ENCODE measurements around the gene GOLGB1. TPM values are rescaled to one million over a fixed set of nuclear protein-coding genes. Genes with fewer than 3 reads are reported as not detected.
"Not testable (repeated sequence)": the region's sequence is repeated elsewhere in the genome, so short reads cannot be mapped to it uniquely, and the experiment has no call there.

The GOLGB1 gene
- total and polyA plus RNA-seq, 12 donors: 12.3 to 66.8 (median 49.2) TPM

DNA sequence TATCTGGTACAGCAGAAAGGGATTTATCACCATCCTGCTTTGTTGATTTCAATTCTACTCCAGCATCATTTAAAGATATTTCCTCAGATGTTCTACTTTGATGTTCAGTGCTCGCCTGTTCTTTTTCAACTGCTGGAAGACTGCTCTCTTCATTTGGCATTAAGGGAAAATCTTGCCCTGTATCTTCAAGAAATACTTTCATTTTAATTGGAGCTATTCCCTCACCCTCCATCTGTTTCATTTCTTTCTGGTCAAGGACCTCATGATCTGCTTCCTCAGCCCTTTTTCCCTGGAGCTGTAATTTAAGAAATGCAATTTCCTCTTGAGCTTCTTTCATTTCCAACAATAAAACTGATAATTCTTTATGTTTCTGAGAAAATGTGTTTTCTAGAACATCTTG lies 51.1 kb downstream of the GOLGB1 start:
- 74 to 83% methylated on average over 1 of the region's 1 CpG for WGBS, 2 donors
- Histone ChIP-seq H3K36me3 (peaks cover 0 to 92% (median 33%) of the 10 kb centered on the region in 9 donors), H3K27ac (peak overlapping the region in 7 of 10 donors; percentile 2 to 61 (median 23)), H3K4me3 (no peak overlapping the region), H3K4me1 (peaks cover 0 to 48% (median 34%) of the 10 kb centered on the region in 9 donors), H3K9me3 (no peaks in the 10 kb centered on the region), H3K27me3 (no peaks in the 10 kb centered on the region)
- peak in 4 of 8 donors; percentile 54 to 79 (median 62) for ATAC-seq
- intact Hi-C loops (cut with DNase I): no loop called here
- TF ChIP-seq, protein P1, sequence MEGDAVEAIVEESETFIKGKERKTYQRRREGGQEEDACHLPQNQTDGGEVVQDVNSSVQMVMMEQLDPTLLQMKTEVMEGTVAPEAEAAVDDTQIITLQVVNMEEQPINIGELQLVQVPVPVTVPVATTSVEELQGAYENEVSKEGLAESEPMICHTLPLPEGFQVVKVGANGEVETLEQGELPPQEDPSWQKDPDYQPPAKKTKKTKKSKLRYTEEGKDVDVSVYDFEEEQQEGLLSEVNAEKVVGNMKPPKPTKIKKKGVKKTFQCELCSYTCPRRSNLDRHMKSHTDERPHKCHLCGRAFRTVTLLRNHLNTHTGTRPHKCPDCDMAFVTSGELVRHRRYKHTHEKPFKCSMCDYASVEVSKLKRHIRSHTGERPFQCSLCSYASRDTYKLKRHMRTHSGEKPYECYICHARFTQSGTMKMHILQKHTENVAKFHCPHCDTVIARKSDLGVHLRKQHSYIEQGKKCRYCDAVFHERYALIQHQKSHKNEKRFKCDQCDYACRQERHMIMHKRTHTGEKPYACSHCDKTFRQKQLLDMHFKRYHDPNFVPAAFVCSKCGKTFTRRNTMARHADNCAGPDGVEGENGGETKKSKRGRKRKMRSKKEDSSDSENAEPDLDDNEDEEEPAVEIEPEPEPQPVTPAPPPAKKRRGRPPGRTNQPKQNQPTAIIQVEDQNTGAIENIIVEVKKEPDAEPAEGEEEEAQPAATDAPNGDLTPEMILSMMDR (IDR thresholded peaks at IDR 0.05): no peak
- no peak for DNase-seq

DNA sequence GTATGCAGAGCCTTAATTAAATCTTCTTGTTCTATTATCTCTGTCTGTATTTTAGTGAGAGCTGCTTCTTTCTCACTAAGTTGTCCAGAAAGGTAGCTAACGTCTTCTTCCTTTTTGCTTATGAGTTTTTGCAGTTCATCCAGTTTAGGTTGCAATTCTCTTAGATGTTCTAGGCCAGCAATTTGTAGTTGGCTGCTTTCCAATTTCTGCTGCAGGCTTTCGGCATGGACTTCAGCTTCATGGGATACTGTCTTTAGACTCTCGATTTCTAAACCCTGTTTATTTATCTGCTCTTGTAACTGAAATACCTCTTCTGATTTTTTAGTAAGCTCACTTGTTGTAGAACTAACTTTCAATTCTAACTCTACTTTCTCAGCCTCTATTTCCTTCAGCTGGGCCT lies 53.4 kb downstream of the GOLGB1 start:
- Histone ChIP-seq H3K27ac (no peak overlapping the region), H3K36me3 (peaks cover 0 to 92% (median 15%) of the 10 kb centered on the region in 9 donors), H3K27me3 (no peaks in the 10 kb centered on the region), H3K9me3 (no peaks in the 10 kb centered on the region), H3K4me1 (peaks cover 0 to 48% (median 34%) of the 10 kb centered on the region in 9 donors), H3K4me3 (no peak overlapping the region)
- 41% methylated on average over 3 of the region's 3 CpGs for WGBS, 2 donors
- DNase-seq (peak in 1 of 2 donors; percentile 23), ATAC-seq (no peak)
- intact Hi-C loops (cut with DNase I): no loop called here
- TF ChIP-seq, protein P1 (IDR thresholded peaks at IDR 0.05): no peak

GRCh38 chr3:121692010-121692699 lies 57.4 kb downstream of the GOLGB1 start:
- H3K9me3 ChIP-seq: no peaks in the 10 kb centered on the region
- intact Hi-C loops (cut with DNase I): no loop called here
- H3K4me1 ChIP-seq: peaks cover 0 to 16% (median 12%) of the 10 kb centered on the region in 9 donors
- H3K4me3 ChIP-seq: no peak overlapping the region
- H3K27me3 ChIP-seq: no peaks in the 10 kb centered on the region
- H3K36me3 ChIP-seq: peaks cover 0 to 80% (median 21%) of the 10 kb centered on the region in 9 donors
- H3K27ac ChIP-seq: peak overlapping the region in 6 of 10 donors; percentile 7 to 49 (median 38)
- peak; percentile 52 to 86 (median 69) for ATAC-seq
- TF ChIP-seq, protein P1 (IDR thresholded peaks at IDR 0.05): no peak
- 76 to 77% methylated on average over 2 of the region's 2 CpGs for WGBS, 2 donors
- no peak for DNase-seq

DNA sequence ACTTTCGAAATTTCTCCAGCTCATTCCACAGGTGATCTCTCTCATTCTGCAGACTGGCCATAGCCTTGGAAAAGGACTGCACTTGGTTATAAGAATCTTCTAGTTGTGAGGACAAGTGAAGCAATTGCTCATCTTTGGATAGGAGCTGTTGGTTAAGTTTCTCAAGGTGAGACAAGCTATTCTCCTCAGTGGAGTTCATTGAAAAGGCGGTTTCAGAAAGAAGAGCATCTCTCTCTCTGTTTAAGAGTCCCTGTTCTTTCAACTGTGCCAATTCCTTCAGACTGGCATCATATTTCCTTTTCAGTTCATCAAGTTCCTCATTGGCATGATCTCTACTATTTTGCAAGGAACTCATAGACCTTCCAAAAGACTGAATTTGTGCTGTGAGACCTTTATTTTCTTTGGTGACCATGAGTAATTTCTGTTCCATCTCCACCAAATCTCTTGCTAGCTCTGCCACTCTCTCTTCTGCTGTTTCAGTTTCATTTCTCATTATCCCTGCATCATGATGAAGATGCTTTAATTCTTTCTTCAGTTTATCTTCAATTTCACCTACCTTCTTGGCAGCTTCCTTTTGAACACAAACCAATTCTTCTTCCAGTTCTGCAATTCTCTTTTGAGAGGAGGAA lies 58.6 kb downstream of the GOLGB1 start:
- 95 to 96% methylated on average over 2 of the region's 2 CpGs for WGBS, 2 donors
- no peaks in the 10 kb centered on the region for H3K27me3 ChIP-seq
- H3K27ac ChIP-seq: peak overlapping the region in 4 of 10 donors; percentile 1 to 49 (median 40)
- DNase-seq: no peak
- intact Hi-C loops (cut with DNase I): no loop called here
- peaks cover 0 to 3% (median 0%) of the 10 kb centered on the region in 11 donors for H3K9me3 ChIP-seq
- peaks cover 0 to 85% (median 21%) of the 10 kb centered on the region in 9 donors for H3K36me3 ChIP-seq
- H3K4me3 ChIP-seq: no peak overlapping the region
- ATAC-seq: peak in 1 of 8 donors; percentile 29
- peaks cover 0 to 5% (median 3%) of the 10 kb centered on the region in 9 donors for H3K4me1 ChIP-seq
- TF ChIP-seq, protein P1 (IDR thresholded peaks at IDR 0.05): no peak

GRCh38 chr3:121688747-121689146 lies 60.8 kb downstream of the GOLGB1 start:
- peaks cover 0 to 22% (median 12%) of the 10 kb centered on the region in 11 donors for H3K9me3 ChIP-seq
- H3K27me3 ChIP-seq; DNase-seq; H3K27ac ChIP-seq; intact Hi-C loops (cut with DNase I); ATAC-seq; H3K4me1 ChIP-seq; H3K4me3 ChIP-seq: not testable (repeated sequence)
- WGBS, 2 donors: 90 to 95% methylated on average over 20 to 31 of the region's 31 CpGs
- peaks cover 0 to 79% (median 21%) of the 10 kb centered on the region in 9 donors for H3K36me3 ChIP-seq

All from heart right ventricle (tissue), 16 donors.